NK-92 (cell line): ENCODE measurements around the gene ACTN3.
"Not testable (repeated sequence)": the region's sequence is repeated elsewhere in the genome, so short reads cannot be mapped to it uniquely, and the experiment has no call there.

Experiments used
- DNase-seq: peaks from one replicate; lab custom pipeline; 2025; ENCODE audit not compliant: unreplicated experiment; lab: John Stamatoyannopoulos, UW

The ACTN3 gene

GRCh38 chr11:66546368-66546965, at the start of gene ACTN3:
TSS of gene ACTN3 (plus strand) at chr11:66546903. CDS start at chr11:66546938, 35 bp downstream.
- DNase-seq = no peak

- DNase-seq = no peak
These were observed 49.5 kb upstream of the ACTN3 start for GRCh38 chr11:66497206-66497605.

- no peak for DNase-seq
These were observed 48.2 kb upstream of the ACTN3 start for GRCh38 chr11:66498506-66498905.

- DNase-seq = no peak
These were observed 41.4 kb upstream of the ACTN3 start for GRCh38 chr11:66505276-66505816.

GRCh38 chr11:66509131-66509561, 37.6 kb upstream of the ACTN3 start:
- DNase-seq = no peak

- DNase-seq = no peak
These were observed 36.3 kb upstream of the ACTN3 start, which contains the start of gene BBS1 for GRCh38 chr11:66510271-66510989. TSS of gene BBS1 (plus strand) at chr11:66510635. CDS start at chr11:66510660, 25 bp downstream.

- no peak for DNase-seq
These were observed 35.7 kb upstream of the ACTN3 start for GRCh38 chr11:66510990-66511339.

GRCh38 chr11:66523611-66524010, 23.1 kb upstream of the ACTN3 start:
- DNase-seq = no peak

- no peak for DNase-seq
These were observed 22.2 kb upstream of the ACTN3 start for GRCh38 chr11:66524304-66525040.

- no peak for DNase-seq
These were observed 17.6 kb upstream of the ACTN3 start for GRCh38 chr11:66529069-66529468.

GRCh38 chr11:66529655-66530054, 17.0 kb upstream of the ACTN3 start:
- no peak for DNase-seq

- DNase-seq = no peak
These were observed 15.6 kb upstream of the ACTN3 start for GRCh38 chr11:66530927-66531709.

GRCh38 chr11:66531841-66532240, 14.9 kb upstream of the ACTN3 start:
- DNase-seq = no peak

GRCh38 chr11:66532784-66533183, 13.9 kb upstream of the ACTN3 start:
- no peak for DNase-seq

- DNase-seq = no peak
These were observed 7.4 kb upstream of the ACTN3 start for GRCh38 chr11:66539170-66539869.

GRCh38 chr11:66539870-66540213, 6.9 kb upstream of the ACTN3 start:
- no peak for DNase-seq

- DNase-seq = not testable (repeated sequence)
These were observed 6.1 kb upstream of the ACTN3 start for GRCh38 chr11:66540598-66540997.

GRCh38 chr11:66541892-66542291, 4.8 kb upstream of the ACTN3 start:
- no peak for DNase-seq

- no peak for DNase-seq
These were observed 4.3 kb upstream of the ACTN3 start for GRCh38 chr11:66542362-66542761.
